Measurements from ENCODE around the gene ADCY3. TPM values are rescaled to one million over a fixed set of nuclear protein-coding genes. Genes with fewer than 3 reads are reported as not detected.

Gene ADCY3
- total RNA-seq, 1 donor from 2014 or later: 38.6 TPM

DNA sequence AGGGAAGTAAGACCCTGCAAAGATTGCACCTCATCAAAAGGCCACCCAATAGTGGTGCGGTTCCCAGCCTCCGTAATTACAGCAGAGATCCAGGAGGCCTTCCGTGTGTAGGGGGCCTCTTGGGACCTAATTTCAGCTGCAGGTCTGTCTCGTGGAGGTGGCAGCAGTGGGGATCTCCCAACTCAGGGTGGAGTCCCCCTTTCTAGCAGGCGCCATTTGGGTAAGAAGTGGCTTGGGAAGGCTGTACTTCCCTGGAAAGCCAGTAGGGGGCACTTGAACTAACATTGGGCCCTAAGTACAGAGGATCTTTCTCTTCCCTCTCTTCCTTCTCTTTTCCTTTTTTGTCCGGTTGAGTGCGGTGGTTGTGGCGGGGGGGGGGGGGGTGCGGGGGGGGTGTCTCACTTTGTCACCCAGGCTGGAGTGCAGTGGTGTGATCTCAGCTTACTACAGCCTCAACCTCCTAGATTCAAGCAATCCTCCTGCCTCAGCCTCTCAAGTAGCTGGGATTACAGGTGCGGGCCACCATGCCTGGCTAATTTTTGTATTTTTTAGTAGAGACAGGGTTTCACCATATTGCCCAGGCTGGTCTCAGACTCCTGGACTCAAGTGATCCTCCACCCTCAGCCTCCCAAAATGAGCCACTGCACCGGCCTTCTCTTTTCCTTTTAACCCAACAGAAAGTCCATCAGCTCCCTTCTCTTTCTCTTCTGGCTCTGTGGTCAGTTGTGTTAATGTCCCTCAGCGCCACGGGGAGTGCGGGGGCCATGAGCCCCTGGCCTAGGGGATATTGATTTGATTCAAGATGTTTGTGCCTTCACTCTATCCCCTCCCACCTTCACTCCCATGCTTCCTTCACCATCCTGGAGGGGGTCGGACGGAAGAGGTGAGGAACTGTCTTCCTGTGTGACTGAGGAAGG lies 94.8 kb downstream of the ADCY3 start:
- H3K4me3 Mint-ChIP-seq: no peak overlapping the region
- H3K36me3 Mint-ChIP-seq: peaks cover 12% of the 10 kb centered on the region
- H3K4me1 Mint-ChIP-seq: peaks cover 3% of the 10 kb centered on the region
- peak in 1 of 2 experiments; percentile 22 for DNase-seq (ENCODE audit: low spot score in 2 of 2, unreplicated experiment in 2 of 2)
- no peaks in the 10 kb centered on the region for H3K27me3 Mint-ChIP-seq (ENCODE audit: low read depth)
- no peak overlapping the region for H3K27ac Mint-ChIP-seq
- TF ChIP-seq, protein P1, sequence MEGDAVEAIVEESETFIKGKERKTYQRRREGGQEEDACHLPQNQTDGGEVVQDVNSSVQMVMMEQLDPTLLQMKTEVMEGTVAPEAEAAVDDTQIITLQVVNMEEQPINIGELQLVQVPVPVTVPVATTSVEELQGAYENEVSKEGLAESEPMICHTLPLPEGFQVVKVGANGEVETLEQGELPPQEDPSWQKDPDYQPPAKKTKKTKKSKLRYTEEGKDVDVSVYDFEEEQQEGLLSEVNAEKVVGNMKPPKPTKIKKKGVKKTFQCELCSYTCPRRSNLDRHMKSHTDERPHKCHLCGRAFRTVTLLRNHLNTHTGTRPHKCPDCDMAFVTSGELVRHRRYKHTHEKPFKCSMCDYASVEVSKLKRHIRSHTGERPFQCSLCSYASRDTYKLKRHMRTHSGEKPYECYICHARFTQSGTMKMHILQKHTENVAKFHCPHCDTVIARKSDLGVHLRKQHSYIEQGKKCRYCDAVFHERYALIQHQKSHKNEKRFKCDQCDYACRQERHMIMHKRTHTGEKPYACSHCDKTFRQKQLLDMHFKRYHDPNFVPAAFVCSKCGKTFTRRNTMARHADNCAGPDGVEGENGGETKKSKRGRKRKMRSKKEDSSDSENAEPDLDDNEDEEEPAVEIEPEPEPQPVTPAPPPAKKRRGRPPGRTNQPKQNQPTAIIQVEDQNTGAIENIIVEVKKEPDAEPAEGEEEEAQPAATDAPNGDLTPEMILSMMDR (IDR thresholded peaks at IDR 0.05; ENCODE audit: unreplicated experiment): peak; percentile 50
- no peaks in the 10 kb centered on the region for H3K9me3 Mint-ChIP-seq

DNA sequence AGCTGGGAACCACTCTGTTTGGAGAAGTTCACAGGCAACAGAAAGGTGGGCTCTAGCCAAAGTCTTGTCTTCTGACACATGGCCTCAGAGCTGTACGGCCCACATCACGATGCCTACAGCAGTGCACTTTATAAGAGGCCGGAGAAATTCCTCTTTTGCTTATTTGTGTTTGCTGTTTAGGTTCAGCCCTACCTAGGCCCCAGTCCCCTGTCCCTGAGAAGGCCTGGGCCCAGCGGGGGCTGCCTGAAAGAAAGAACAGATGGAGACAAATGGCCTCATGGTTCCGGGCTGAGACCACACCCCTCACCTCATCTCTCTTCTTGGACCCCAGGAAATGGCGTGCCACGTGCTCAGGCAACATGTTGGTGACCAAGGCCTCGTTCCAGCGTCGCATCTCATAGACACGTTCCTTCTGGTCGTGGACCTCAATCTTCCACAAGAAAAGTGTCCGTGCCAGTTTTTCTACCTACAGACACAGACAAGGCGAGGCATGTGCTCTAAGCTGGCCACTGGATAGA lies 95.9 kb downstream of the ADCY3 start:
- Mint-ChIP-seq H3K27me3 (ENCODE audit: low read depth) (no peaks in the 10 kb centered on the region), H3K9me3 (no peaks in the 10 kb centered on the region)
- peak in 1 of 2 experiments; percentile 31 for DNase-seq (ENCODE audit: low spot score in 2 of 2, unreplicated experiment in 2 of 2)

DNA sequence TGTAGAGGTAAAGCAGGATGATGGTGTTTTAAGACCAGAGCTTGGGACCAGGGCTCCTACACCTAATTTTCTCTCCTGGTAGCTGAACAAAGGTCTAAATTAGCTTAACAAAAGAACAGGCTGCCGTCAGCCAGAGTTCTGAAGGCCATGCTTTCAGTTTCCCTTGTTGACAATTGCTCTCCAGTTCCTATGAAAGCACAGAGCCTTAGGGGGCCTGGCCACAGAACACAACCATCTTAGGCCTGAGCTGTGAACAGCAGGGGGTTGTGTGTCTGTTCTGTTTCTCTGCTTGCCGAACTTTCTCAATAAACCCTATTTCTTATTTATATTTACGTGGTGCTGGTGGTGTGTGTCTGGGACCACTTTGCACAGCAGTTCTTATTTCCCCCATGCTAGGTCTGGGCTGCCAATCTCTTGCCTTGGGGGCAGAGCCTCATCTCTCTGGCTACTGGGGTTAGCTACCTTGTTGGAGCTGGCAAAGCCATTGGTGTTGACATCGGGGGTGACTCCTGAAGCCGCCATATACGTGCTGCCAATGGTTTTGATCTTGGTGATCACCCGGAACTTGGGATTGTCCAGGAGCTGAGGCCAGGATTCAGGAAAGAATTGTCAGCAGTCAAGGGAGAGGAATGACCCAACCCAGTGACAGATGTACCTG lies 97.9 kb downstream of the ADCY3 start:
- TF ChIP-seq, protein P1 (IDR thresholded peaks at IDR 0.05; ENCODE audit: unreplicated experiment): no peak
- H3K36me3 Mint-ChIP-seq: peaks cover 18% of the 10 kb centered on the region
- H3K4me3 Mint-ChIP-seq: no peak overlapping the region
- no peaks in the 10 kb centered on the region for H3K9me3 Mint-ChIP-seq
- no peaks in the 10 kb centered on the region for H3K4me1 Mint-ChIP-seq
- no peak overlapping the region for H3K27ac Mint-ChIP-seq
- no peak for DNase-seq (ENCODE audit: low spot score in 2 of 2, unreplicated experiment in 2 of 2)
- no peaks in the 10 kb centered on the region for H3K27me3 Mint-ChIP-seq (ENCODE audit: low read depth)

More for the DNA sequence above, 95.9 kb downstream of the ADCY3 start:
- TF ChIP-seq, protein P1 (IDR thresholded peaks at IDR 0.05; ENCODE audit: unreplicated experiment): no peak
- H3K4me3 Mint-ChIP-seq: no peak overlapping the region
- H3K36me3 Mint-ChIP-seq: peaks cover 18% of the 10 kb centered on the region
- peaks cover 3% of the 10 kb centered on the region for H3K4me1 Mint-ChIP-seq
- H3K27ac Mint-ChIP-seq: no peak overlapping the region

DNA sequence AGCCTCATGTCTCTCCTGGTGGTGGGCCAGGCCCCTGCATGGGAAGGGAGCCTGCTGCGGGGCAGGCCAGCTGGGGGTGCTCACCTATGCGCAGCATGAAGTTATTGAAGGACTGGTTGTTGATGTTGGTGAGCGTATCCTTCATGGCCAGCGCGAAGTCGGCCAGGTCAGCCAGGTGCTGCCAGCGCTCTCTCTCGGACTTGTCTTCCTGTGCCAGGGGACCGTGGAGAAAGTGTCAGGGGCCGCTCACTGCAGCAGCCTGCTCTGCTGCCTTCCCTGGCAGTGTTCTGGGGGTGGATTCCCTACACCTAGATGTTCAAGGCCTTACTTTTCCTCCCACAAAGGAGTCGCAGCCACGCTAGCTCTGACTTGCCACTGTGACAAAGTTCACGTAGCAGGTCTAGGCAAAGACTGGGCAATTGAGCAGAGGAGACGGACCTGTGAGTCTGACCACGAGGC lies 98.6 kb downstream of the ADCY3 start:
- Mint-ChIP-seq H3K4me3 (no peak overlapping the region), H3K36me3 (peaks cover 24% of the 10 kb centered on the region), H3K27ac (no peak overlapping the region), H3K4me1 (peaks cover 3% of the 10 kb centered on the region), H3K9me3 (no peaks in the 10 kb centered on the region), H3K27me3 (ENCODE audit: low read depth) (no peaks in the 10 kb centered on the region)
- no peak for DNase-seq (ENCODE audit: low spot score in 2 of 2, unreplicated experiment in 2 of 2)
- TF ChIP-seq, protein P1 (IDR thresholded peaks at IDR 0.05; ENCODE audit: unreplicated experiment): no peak

DNA sequence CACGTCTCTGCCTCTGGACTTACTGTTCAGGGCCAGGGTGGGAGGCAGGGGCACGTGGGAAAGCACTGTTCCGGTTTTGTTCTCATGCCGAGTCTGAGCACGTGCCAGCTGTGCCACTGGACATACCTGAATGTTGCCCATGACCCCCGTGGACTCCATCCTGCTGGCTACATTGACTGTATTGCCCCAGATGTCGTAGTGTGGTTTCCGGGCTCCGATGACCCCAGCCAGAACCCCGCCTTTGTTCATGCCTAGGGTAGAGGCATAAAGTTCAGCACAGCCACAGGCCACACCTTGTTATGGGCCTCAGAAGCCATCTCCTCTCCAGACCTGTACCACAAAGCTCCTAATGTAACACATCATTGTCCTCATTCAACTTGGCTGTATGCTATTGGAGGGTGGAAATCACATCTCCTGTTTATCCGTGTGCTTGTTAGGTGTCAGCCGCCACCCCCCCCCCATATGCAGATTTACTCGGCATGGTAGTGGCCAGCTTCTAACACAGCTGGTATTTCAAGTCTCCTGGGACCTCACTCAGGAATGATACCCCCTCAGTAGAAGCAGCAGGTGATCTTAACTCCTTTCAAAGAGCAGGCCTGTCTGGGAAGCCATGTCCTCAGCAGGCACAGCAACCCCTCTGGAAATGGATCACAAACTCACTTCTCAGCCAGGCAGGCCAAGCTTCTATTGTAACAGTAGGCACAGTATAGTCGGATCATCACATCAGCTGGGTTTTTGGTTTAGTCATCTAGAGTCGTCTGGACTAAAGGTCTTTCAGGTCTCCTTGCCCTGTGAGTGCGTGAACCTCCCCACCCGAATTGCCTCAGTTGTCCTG lies 99.2 kb downstream of the ADCY3 start:
- H3K27me3 Mint-ChIP-seq (ENCODE audit: low read depth): no peaks in the 10 kb centered on the region
- H3K4me1 Mint-ChIP-seq: peaks cover 3% of the 10 kb centered on the region
- H3K4me3 Mint-ChIP-seq: no peak overlapping the region
- H3K36me3 Mint-ChIP-seq: peaks cover 30% of the 10 kb centered on the region
- DNase-seq (ENCODE audit: low spot score in 2 of 2, unreplicated experiment in 2 of 2): no peak
- H3K9me3 Mint-ChIP-seq: no peaks in the 10 kb centered on the region
- H3K27ac Mint-ChIP-seq: no peak overlapping the region
- TF ChIP-seq, protein P1 (IDR thresholded peaks at IDR 0.05; ENCODE audit: unreplicated experiment): no peak
